ENCODE data around the gene PTPRO.

Gene PTPRO

DNA sequence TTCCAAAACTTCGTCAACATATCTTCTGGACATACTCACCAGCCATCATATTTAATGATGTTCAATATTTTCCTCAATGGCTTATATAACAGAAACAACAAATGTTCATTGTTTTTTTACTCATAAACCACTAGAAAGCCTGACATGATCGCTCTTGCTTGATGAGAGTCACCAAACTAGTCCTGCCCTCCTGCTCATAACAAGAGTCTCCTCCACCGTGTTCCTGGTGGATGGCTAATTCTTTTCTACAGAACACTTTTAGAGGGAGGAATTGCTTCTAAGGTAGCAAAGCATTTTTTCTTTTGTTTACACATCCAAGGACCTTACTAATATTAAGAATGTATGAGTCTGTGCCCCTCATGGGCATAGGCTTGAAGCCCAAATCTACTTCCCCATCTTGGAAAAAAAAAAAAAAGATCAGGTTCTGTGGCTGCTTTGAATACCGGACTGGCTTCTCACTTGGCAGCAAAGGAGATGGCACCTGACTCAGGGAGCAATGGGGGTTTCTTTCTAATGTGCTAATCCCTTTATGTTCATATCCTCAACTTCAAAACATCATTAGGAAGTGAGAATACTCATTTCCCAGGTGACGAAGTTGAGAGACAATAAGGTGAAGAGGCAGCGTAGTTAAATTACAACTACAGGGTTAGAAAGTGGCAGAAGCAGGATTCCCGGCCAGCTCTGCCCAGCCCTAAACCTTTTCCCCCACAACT, 278.1 kb downstream of the PTPRO start:
- no peak overlapping the region for H3K4me3 ChIP-seq (ENCODE audit: low read depth, low read length)
- TF ChIP-seq, protein P1, sequence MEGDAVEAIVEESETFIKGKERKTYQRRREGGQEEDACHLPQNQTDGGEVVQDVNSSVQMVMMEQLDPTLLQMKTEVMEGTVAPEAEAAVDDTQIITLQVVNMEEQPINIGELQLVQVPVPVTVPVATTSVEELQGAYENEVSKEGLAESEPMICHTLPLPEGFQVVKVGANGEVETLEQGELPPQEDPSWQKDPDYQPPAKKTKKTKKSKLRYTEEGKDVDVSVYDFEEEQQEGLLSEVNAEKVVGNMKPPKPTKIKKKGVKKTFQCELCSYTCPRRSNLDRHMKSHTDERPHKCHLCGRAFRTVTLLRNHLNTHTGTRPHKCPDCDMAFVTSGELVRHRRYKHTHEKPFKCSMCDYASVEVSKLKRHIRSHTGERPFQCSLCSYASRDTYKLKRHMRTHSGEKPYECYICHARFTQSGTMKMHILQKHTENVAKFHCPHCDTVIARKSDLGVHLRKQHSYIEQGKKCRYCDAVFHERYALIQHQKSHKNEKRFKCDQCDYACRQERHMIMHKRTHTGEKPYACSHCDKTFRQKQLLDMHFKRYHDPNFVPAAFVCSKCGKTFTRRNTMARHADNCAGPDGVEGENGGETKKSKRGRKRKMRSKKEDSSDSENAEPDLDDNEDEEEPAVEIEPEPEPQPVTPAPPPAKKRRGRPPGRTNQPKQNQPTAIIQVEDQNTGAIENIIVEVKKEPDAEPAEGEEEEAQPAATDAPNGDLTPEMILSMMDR (IDR thresholded peaks at IDR 0.05; ENCODE audit: low read depth, low read length) = no peak

DNA sequence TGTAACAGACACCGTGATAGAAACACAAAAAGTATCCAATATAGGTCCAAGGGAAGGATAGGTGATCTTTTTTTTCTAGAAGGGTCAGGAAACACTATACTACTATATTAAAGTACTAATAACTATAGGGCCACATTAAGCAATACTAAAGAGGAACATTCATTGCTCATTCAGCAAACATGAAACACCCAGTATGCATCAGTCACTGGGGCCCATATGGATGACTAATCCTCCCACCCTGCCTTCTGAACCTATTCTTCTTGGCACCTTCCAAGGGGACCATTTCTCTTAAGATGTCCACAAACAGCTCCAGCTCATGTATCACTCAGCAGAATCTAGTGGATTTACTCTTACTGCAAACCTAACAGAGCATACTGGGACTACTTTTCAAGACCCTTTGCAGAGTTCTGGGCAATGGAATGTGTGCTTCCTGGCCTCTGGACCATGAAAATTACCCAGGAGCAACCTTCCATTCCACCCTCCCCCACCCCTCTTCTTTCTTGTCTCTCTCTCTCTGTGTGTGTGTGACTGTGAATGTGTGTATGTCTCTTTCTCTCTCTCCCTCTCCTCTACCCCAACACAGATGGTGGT, 279.0 kb downstream of the PTPRO start:
- H3K4me3 ChIP-seq (ENCODE audit: low read depth, low read length) = no peak overlapping the region
- TF ChIP-seq, protein P1 (IDR thresholded peaks at IDR 0.05; ENCODE audit: low read depth, low read length) = no peak

DNA sequence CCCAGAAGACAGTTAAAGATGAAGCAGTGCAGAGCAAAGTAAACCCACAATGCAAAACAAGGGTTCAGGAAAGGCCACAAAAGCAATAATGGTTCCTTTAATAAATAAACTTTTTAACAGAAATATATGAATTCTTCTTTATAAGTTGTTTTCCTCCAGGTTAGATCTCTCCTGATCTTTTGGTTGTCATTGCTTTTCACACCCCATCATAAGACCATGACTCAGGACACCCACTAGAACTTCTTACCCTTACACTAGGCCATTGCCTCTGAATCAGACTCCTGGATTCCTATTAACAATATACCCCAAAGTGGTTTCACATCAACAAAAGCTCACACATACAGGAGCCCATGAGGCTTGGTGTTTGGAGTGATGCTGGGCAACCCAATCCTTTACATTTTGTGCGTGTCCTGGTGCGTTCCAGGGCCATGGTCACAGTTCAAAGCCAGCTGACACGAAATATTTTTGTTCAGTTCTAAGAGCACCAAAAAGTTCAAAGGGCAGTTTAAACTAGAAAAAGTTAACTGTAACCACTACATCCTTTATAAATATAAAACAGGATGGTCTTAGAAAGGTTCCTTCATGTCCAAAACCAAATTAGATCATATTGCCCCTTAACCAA, 279.9 kb downstream of the PTPRO start:
- no peak overlapping the region for H3K4me3 ChIP-seq (ENCODE audit: low read depth, low read length)
- TF ChIP-seq, protein P1 (IDR thresholded peaks at IDR 0.05; ENCODE audit: low read depth, low read length) = no peak

DNA sequence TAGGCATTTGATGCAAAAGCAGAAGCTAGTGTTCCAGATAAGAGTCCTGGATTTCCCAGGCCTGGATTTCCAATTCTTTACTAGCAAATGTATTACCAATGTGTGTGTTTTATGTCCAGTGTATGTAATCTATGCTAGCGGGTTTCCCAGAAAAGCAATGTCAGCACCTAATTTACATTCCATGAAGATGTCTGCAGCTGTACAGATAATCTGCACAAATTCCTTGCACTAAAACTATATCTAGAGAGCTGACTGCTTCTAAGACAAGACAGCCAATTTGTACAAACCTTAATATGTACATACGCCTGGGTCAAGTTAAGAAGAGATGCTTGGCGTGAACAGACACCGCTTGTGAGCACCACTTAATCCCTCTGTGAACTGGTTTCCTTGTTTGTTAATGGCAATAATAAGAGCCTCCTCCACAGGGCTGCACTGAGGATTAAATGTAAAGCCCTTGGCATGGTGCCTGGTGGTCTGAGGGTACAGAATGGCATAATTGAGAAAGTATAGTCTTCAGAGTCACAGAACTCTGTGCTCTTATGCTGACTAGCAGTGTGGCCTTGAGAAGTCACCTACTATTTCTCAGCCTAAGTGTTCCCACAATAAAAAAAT, 281.3 kb downstream of the PTPRO start:
- TF ChIP-seq, protein P1 (IDR thresholded peaks at IDR 0.05; ENCODE audit: low read depth, low read length) = no peak
- no peak overlapping the region for H3K4me3 ChIP-seq (ENCODE audit: low read depth, low read length)

DNA sequence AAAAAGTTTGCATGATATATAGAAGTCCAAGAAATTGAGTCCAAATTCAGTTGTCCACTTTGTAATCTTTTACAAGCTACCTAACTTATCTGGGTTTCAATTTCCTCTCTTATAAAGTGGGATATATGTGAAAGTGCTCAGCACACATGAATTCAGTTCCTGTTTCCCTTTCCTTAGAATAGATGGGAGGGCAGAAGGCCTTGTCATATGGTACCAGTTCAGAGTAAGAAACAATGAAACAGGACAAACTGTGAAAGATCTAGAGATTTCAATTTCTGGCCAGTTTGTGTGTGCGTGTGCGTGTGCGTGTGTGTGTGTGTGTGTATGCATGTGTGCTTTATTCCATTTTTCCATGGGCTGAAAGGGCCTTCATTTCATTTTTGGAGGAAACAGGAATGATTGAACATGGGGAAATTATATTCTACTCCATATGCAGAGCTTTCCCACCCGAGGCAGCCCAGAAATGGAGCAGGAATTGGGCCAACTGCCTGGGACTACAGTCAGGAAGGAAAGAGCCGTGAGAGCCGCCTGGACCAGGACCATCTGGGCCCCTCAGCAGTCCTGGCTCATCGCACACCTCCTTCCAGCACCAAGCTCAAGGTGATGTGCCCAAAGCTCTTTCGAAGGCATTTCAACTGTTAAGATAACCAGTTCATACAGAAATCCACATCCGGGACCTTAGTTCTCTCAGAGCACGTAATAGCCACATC, 283.7 kb downstream of the PTPRO start:
- H3K4me3 ChIP-seq (ENCODE audit: low read depth, low read length) = no peak overlapping the region
- TF ChIP-seq, protein P1 (IDR thresholded peaks at IDR 0.05; ENCODE audit: low read depth, low read length) = no peak

DNA sequence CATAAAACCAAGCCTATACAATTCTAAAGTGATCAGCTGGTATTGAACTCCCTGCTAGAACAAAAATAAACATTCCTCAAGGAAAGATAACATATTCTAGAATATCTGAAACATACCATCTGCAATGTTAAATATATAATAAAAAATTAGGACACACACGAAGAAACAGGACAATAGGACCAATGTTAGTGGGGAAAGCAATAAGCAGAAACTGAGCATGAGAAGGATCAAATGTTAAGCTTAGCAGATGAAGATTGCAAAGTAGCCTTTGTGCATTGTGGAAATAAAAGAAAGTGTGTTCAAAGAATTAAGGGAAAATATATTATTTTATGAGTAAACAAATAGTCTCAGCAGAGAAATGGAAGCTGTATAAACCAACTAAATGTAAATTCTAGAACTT, 286.1 kb downstream of the PTPRO start:
- H3K4me3 ChIP-seq (ENCODE audit: low read depth, low read length) = no peak overlapping the region
- TF ChIP-seq, protein P1 (IDR thresholded peaks at IDR 0.05; ENCODE audit: low read depth, low read length) = no peak

Measured in WI38 (cell line).